ENCODE data around the gene CLCA2.

The CLCA2 gene

GRCh38 chr1:86471291-86471690 lies 47.3 kb downstream of the CLCA2 start:
- TF ChIP-seq POLR2AphosphoS5 (IDR thresholded peaks at IDR 0.05; ENCODE audit: low read depth, low read length) = no peak
- TF ChIP-seq SIN3A (IDR thresholded peaks at IDR 0.05; ENCODE audit: borderline replicate concordance, insufficient read depth, low read length) = no peak
- TF ChIP-seq, protein P1, sequence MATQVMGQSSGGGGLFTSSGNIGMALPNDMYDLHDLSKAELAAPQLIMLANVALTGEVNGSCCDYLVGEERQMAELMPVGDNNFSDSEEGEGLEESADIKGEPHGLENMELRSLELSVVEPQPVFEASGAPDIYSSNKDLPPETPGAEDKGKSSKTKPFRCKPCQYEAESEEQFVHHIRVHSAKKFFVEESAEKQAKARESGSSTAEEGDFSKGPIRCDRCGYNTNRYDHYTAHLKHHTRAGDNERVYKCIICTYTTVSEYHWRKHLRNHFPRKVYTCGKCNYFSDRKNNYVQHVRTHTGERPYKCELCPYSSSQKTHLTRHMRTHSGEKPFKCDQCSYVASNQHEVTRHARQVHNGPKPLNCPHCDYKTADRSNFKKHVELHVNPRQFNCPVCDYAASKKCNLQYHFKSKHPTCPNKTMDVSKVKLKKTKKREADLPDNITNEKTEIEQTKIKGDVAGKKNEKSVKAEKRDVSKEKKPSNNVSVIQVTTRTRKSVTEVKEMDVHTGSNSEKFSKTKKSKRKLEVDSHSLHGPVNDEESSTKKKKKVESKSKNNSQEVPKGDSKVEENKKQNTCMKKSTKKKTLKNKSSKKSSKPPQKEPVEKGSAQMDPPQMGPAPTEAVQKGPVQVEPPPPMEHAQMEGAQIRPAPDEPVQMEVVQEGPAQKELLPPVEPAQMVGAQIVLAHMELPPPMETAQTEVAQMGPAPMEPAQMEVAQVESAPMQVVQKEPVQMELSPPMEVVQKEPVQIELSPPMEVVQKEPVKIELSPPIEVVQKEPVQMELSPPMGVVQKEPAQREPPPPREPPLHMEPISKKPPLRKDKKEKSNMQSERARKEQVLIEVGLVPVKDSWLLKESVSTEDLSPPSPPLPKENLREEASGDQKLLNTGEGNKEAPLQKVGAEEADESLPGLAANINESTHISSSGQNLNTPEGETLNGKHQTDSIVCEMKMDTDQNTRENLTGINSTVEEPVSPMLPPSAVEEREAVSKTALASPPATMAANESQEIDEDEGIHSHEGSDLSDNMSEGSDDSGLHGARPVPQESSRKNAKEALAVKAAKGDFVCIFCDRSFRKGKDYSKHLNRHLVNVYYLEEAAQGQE (IDR thresholded peaks at IDR 0.05; ENCODE audit: insufficient read depth in 1 of 2, low read depth in 2 of 2, low read length in 2 of 2) = no peak

DNA sequence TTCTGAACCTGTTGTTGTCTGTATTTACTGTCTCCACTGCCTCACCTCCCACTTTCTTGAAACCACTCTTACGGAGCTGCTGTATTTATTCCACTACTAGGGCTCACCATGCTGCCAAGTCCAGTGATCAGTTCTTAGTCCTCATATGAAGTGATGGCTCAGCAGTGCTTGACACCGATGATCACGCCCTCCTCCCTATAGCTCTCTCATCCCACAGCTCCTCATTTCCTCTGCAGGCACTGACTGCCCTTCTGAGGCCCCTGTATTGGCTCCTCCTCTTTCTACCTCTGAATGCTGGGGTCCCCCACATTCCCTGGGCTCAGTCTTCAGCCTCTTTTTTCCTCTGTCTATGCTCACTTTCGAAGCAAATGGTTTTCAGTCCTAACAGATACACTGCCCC lies 48.2 kb downstream of the CLCA2 start:
- TF ChIP-seq SIN3A (IDR thresholded peaks at IDR 0.05; ENCODE audit: borderline replicate concordance, insufficient read depth, low read length) = no peak
- no peak for TF ChIP-seq TAF1 (IDR thresholded peaks at IDR 0.05; ENCODE audit: borderline replicate concordance, insufficient read depth, low read length)
- TF ChIP-seq POLR2AphosphoS5 (IDR thresholded peaks at IDR 0.05; ENCODE audit: low read depth, low read length) = no peak
- TF ChIP-seq, protein P1 (IDR thresholded peaks at IDR 0.05; ENCODE audit: insufficient read depth in 1 of 2, low read depth in 2 of 2, low read length in 2 of 2) = no peak
- TF ChIP-seq FOXP2 (optimal IDR thresholded peaks at IDR 0.05; ENCODE audit: borderline replicate concordance, extremely low read depth, extremely low read length, insufficient read depth) = no peak

DNA sequence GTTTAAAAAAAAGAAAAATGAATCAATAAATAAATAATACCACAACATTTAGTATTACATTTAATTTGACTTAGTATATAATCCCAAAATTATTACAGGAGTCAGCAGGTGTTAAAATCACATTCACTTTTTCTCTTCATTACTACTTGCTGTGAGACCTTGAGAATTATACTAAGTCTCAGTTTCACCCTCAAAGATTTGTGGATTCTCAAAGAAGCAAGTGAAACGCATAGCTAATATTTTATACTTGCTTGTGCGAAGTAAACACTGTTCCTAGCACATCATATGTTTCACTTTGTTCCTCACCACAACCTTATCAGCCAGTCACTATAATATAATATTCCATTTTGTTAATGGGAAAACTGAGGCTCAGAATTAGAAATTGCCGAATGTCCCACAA lies 48.8 kb downstream of the CLCA2 start:
- TF ChIP-seq, protein P1 (IDR thresholded peaks at IDR 0.05; ENCODE audit: insufficient read depth in 1 of 2, low read depth in 2 of 2, low read length in 2 of 2) = no peak
- TF ChIP-seq SIN3A (IDR thresholded peaks at IDR 0.05; ENCODE audit: borderline replicate concordance, insufficient read depth, low read length) (no peak), FOXP2 (optimal IDR thresholded peaks at IDR 0.05; ENCODE audit: borderline replicate concordance, extremely low read depth, extremely low read length, insufficient read depth) (no peak), TAF1 (IDR thresholded peaks at IDR 0.05; ENCODE audit: borderline replicate concordance, insufficient read depth, low read length) (no peak), POLR2AphosphoS5 (IDR thresholded peaks at IDR 0.05; ENCODE audit: low read depth, low read length) (no peak)

GRCh38 chr1:86477256-86477655 lies 53.3 kb downstream of the CLCA2 start:
- TF ChIP-seq, protein P1 (IDR thresholded peaks at IDR 0.05; ENCODE audit: insufficient read depth in 1 of 2, low read depth in 2 of 2, low read length in 2 of 2) = no peak
- TF ChIP-seq POLR2AphosphoS5 (IDR thresholded peaks at IDR 0.05; ENCODE audit: low read depth, low read length) = no peak
- no peak for TF ChIP-seq TAF1 (IDR thresholded peaks at IDR 0.05; ENCODE audit: borderline replicate concordance, insufficient read depth, low read length)
- TF ChIP-seq SIN3A (IDR thresholded peaks at IDR 0.05; ENCODE audit: borderline replicate concordance, insufficient read depth, low read length) = no peak
- TF ChIP-seq FOXP2 (optimal IDR thresholded peaks at IDR 0.05; ENCODE audit: borderline replicate concordance, extremely low read depth, extremely low read length, insufficient read depth) = no peak

GRCh38 chr1:86477682-86478081 lies 53.7 kb downstream of the CLCA2 start:
- TF ChIP-seq FOXP2 (optimal IDR thresholded peaks at IDR 0.05; ENCODE audit: borderline replicate concordance, extremely low read depth, extremely low read length, insufficient read depth) = no peak
- TF ChIP-seq SIN3A (IDR thresholded peaks at IDR 0.05; ENCODE audit: borderline replicate concordance, insufficient read depth, low read length) = no peak
- TF ChIP-seq, protein P1 (IDR thresholded peaks at IDR 0.05; ENCODE audit: insufficient read depth in 1 of 2, low read depth in 2 of 2, low read length in 2 of 2) = no peak
- TF ChIP-seq POLR2AphosphoS5 (IDR thresholded peaks at IDR 0.05; ENCODE audit: low read depth, low read length) = no peak
- no peak for TF ChIP-seq TAF1 (IDR thresholded peaks at IDR 0.05; ENCODE audit: borderline replicate concordance, insufficient read depth, low read length)

Data from PFSK-1 (cell line).